ENCODE data around the gene DLEC1.

DLEC1 gene

DNA sequence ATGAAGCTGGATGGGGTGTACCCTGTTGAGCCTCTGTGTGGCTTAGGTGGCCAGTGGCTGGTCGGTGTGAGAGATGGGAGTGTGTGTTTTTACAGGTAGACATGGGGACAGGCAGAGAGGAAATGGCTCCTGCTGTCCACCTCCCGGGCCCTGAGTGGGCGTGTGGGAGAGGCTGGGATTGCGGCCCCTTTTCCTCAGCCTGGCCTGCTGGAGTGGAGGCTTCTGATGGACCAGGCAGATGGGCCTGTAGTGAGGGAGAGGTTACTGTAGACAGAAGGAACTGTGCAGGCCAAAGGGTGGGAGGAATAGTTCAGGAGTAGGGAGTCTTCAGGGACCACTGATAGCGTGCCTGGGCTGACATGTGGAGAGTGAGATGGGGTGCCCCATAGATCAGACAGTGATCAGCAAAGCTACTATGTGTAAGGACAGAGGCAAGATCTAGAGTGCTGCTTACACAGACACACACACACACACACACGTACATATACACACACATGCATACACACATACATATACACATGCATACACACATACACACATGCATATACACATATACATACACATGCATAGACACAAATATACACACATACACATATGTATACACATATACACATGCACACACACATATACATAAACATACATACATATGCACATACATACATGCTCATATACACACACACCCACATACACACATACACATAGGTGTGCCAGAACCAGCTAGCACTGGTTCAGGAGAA is 71.5 kb downstream of the DLEC1 start:
- Mint-ChIP-seq H3K4me1 (peaks cover 10% of the 10 kb centered on the region), H3K36me3 (peaks cover 5% of the 10 kb centered on the region), H3K27me3 (peaks cover 40% of the 10 kb centered on the region), H3K9me3 (peaks cover 3% of the 10 kb centered on the region), H3K27ac (no peak overlapping the region), H3K4me3 (no peak overlapping the region)
- ATAC-seq, result no peak

DNA sequence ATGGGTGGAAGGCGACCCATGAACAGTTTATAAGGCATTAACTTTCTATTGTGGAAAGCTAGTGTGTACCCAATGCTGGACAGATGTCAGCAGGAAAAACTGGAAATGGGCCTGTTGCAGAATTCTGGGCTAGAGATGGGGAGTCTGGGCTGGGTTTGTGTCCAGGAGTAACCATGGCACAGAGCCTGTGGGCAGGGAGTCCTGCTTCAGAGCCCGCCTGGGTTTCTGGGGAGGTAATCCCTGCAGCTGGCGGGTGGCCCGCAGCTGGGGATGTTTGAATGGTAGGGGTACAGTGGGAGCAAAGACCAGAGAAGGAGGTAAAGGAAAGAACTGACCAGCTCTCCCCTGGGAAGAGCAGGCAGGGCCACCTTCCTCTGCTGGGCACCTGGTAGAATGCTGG is 72.2 kb downstream of the DLEC1 start:
- Mint-ChIP-seq H3K27ac (no peak overlapping the region), H3K9me3 (no peaks in the 10 kb centered on the region), H3K4me1 (peaks cover 17% of the 10 kb centered on the region), H3K4me3 (no peak overlapping the region), H3K27me3 (peaks cover 41% of the 10 kb centered on the region), H3K36me3 (no peaks in the 10 kb centered on the region)
- no peak for ATAC-seq

DNA sequence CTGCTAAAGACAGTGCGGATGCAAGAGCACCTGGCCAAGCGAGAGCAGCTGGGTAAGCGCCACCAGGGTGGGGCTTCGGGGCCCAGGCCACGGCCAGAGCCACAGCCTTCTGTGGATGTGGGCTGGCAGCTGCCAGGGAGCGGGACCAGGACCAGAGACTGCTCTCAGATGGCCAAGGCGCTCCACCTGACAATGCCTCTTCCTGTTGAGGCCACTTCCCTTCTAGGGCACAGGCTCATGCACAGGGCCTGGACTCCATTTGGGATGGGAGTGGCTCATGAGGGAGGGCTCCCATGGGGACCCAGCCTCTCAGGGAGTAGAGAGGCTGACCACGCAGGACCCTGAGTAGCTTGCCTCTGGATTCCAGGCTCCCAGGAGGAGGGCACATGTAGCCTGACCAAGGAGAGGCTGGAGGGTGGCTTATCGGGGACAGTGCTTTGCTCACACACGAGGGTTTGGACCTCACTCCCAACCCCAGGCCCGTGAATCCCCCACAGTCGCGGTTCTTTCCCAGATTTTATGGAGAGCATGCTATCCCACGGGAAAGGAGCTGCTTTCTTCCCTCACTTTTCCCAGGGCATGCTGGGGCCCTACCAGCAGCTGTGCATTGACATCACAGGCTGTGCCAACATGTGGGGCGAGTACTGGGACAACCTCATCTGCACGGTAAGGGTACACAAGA is 72.8 kb downstream of the DLEC1 start:
- Mint-ChIP-seq H3K4me1 (peaks cover 18% of the 10 kb centered on the region), H3K4me3 (no peak overlapping the region), H3K27me3 (peaks cover 36% of the 10 kb centered on the region), H3K36me3 (no peaks in the 10 kb centered on the region), H3K27ac (no peak overlapping the region), H3K9me3 (no peaks in the 10 kb centered on the region)
- no peak for ATAC-seq

DNA sequence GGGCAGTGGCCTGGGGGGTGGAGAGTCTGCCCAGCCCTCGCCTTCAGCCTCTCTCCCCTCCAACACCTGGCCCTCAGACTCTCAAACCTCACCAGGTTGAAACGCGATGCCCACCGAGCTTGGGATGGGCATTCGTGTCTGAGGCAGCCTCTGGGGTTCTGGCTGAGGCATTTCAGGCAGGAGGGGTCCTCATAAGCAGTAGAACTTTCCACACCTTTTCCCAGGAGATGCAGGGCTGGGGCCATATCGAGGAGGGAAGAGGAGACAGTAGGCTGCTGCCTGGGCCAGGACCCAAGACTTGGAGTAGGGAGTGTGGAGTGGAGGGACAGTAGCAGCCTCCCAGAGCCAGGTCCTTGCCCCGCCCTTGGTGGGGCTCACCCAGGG is 73.4 kb downstream of the DLEC1 start:
- no peak overlapping the region for H3K27ac Mint-ChIP-seq
- H3K4me1 Mint-ChIP-seq, result peaks cover 18% of the 10 kb centered on the region
- H3K4me3 Mint-ChIP-seq, result no peak overlapping the region

DNA sequence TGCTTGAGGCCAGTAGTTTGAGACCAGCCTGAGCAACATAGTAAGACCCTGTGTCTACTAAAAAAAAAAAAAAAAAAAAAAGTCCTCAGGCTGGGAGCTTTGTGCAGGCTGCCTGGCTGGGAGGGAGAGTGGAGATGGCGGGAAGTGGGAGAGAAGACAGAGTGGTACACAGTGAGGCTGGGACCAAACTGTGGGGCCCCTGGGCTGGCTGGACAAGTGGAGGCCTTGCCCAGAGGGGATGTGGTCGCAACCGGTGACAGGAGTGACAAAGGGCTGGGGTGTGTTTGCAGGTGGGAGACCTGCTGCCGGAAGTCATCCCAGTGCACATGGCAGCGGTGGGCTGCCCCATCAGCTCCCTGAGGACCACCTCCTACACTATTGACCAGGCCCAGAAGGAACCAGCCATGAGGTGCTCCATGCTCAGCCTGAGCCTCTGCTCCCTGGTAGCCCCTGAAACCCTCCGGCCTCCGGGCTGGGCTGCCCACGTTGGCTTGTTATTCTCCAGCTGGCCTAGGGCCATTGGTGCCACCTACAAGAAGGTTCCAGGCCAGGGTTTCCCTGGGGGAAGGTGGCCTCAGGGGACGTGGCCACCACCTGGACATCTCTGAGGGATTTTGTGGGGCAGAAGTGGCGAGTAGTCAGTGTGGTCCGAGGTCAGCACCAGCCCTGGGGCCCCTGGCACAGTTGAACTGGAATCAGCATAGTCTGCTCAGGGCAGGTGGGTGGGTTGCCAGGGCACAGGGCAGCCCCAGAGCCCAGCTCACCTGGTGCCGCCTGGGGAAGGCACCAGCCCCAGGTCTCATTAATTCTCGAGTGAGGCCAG is 75.3 kb downstream of the DLEC1 start:
- H3K27ac Mint-ChIP-seq, result no peak overlapping the region
- peaks cover 8% of the 10 kb centered on the region for H3K36me3 Mint-ChIP-seq
- no peaks in the 10 kb centered on the region for H3K9me3 Mint-ChIP-seq
- ATAC-seq, result no peak
- H3K27me3 Mint-ChIP-seq, result peaks cover 15% of the 10 kb centered on the region
- H3K4me1 Mint-ChIP-seq, result peaks cover 18% of the 10 kb centered on the region
- H3K4me3 Mint-ChIP-seq, result no peak overlapping the region

More for the DNA sequence above, 73.4 kb downstream of the DLEC1 start:
- no peak for ATAC-seq
- peaks cover 30% of the 10 kb centered on the region for H3K27me3 Mint-ChIP-seq
- no peaks in the 10 kb centered on the region for H3K36me3 Mint-ChIP-seq
- H3K9me3 Mint-ChIP-seq, result no peaks in the 10 kb centered on the region

DNA sequence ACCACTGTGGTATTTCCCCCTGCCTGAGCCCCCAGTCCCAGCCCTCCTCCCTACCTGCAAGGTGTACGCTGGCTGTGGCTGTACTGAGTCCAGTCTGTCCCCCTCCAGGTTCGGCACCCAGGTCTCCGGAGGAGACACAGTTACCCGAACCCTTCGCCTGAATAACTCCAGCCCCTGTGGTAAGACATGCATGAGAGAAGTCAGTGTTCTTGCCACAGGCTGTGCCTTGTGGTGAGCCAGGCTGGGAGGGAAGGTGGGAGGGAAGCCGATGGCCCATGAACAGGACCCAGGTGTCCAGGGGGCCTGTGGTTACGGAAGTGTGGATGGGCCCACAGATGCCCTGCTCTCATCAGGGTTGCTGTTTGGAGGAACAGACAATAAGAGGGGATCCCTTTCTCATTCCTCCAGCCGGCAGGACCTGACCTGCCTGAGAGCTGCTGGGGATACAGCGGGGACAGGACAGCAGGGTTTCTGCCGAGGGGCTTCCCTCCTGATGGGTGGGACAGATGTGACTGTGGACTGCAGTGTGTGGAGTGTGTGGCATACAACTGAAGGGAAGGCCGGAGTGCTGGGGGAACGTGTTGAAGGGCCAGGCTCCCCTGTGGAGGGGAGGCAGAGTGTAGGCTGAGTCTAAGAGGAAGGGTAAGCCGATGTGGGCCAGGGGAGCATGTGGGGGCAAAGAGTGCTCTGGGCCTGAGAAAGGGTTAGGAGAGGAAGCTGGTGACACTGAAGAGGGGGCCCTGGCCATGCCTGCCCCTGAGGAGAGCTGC is 76.1 kb downstream of the DLEC1 start:
- Mint-ChIP-seq H3K4me3 (no peak overlapping the region), H3K27ac (peak overlapping the region; percentile 1), H3K9me3 (no peaks in the 10 kb centered on the region), H3K4me1 (peaks cover 18% of the 10 kb centered on the region), H3K27me3 (peaks cover 15% of the 10 kb centered on the region), H3K36me3 (peaks cover 15% of the 10 kb centered on the region)
- ATAC-seq, result peak; percentile 29

DNA sequence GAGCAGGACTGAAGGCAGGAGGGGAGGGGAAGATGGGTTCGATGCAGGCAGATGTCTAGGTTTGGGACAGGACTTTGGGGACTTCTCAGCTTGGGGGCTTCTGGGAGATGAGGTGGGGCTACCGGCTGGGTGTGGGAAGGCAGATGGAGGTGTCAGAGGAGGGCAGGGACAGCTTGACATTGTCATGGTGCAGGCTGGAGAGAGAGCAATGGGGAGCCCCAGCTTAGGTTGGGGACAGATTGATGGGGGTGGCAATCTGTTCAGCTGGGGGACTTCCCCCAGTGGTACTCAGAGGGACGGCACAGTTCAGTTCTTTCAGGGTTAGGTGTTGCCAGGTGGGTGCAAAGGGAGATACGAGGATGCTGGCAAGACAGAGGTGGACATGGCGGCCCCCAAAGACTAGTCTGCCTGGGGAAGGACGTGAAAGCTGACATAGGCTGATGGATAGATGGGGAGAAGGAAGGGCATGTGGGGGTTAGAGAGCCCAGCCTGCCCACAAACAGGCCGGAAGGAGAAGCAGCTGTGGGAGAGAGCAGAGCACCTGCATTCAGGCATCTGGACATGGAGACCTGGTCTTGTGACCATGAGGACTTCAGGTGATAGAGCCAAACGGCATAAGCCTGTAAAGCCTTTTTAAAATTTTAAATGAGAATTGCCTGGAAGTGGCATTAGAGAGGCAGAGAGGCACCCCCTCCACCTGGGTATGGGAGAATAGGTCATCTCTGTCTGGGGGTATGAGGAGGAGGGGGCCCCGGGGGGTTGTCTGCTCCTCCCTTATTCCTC is 76.8 kb downstream of the DLEC1 start:
- Mint-ChIP-seq H3K4me1 (peaks cover 18% of the 10 kb centered on the region), H3K9me3 (no peaks in the 10 kb centered on the region), H3K27me3 (peaks cover 15% of the 10 kb centered on the region), H3K4me3 (no peak overlapping the region), H3K27ac (peak overlapping the region; percentile 1), H3K36me3 (peaks cover 23% of the 10 kb centered on the region)
- ATAC-seq, result peak; percentile 28

DNA sequence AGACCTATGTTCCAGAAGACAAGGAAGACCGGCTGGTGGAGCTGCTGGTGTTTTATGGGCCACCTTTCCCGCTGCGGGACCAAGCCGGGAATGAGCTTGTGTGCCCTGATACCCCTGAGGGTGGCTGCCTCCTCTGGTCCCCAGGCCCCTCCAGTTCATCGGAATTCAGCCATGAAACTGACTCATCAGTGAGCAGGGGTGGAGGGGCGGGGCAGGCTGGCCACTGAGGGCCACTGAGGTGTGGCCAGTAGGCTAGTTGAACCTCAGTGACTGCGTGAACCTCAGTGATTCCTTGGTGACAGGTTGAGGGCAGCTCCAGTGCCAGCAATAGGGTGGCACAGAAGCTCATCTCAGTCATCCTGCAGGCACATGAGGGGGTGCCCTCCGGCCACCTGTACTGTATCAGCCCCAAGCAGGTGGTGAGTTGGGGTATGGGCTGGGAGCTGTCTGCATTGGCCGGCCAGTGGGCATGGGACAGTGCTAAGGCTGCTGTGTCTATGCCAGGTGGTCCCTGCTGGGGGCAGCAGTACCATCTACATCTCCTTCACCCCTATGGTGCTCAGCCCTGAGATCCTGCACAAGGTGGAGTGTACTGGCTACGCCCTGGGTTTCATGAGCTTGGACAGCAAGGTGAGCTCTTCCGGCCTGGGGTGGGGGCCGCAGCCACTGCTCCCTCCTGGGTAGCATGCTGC is 77.6 kb downstream of the DLEC1 start:
- no peaks in the 10 kb centered on the region for H3K9me3 Mint-ChIP-seq
- peaks cover 26% of the 10 kb centered on the region for H3K36me3 Mint-ChIP-seq
- no peak for ATAC-seq
- H3K4me1 Mint-ChIP-seq, result peaks cover 18% of the 10 kb centered on the region
- H3K27ac Mint-ChIP-seq, result no peak overlapping the region
- no peak overlapping the region for H3K4me3 Mint-ChIP-seq
- peaks cover 15% of the 10 kb centered on the region for H3K27me3 Mint-ChIP-seq

DNA sequence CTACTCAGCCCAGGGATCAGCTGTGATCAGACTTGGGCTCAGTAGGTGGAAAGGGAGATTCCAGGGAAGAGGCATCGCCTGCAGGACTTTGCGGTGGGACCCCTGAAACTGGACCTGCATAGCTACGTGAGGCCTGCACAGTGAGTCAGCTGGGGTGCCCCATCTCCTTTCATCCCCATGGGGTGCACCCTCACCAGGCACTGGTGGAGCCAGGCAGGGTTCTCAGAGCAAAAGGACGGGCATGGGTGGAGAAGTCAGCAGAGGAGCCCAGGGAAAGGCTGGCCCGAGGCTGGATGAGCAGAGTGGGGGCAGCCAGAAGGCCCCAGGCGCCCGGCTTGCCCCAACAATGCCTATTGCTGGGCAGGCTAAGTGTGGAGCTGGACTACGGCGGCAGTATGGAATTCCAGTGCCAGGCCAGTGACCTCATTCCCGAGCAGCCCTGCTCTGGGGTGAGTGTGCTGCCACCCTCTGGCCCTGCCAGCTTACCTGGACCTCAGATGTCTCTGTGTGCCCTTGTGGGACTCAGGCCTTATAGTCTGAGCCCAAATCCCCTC is 78.2 kb downstream of the DLEC1 start:
- no peak overlapping the region for H3K27ac Mint-ChIP-seq
- H3K36me3 Mint-ChIP-seq, result peaks cover 32% of the 10 kb centered on the region
- no peak for ATAC-seq
- H3K4me1 Mint-ChIP-seq, result peaks cover 18% of the 10 kb centered on the region
- no peaks in the 10 kb centered on the region for H3K9me3 Mint-ChIP-seq
- H3K27me3 Mint-ChIP-seq, result peaks cover 15% of the 10 kb centered on the region
- no peak overlapping the region for H3K4me3 Mint-ChIP-seq

DNA sequence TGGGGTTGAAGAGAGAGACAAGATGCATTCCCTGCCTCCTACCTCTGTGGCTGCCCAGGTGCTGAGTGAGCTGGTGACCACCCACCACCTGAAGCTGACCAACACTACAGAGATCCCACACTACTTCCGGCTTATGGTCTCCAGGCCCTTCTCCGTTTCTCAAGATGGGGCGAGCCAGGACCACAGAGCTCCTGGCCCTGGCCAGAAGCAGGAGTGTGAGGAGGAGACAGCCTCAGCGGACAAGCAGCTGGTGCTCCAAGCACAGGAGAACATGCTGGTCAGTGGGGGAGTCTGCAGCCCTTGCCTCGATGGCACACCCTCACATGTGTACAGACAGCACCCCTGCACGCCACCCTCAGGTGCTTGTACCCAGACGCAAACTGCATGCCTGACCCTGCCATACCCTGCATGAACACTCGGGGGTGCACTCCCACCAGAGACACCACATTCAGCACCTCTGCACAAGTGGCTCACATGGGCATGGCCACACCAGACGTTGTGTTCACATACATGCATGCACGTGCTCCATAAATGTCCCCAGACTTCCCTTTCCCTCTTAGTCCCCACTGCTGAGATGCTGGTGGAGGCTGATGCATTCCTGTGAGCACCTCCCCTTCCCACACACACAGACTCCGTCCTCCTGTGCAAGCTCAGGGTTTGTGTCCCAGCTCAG is 78.9 kb downstream of the DLEC1 start:
- ATAC-seq, result peak; percentile 72
- no peaks in the 10 kb centered on the region for H3K9me3 Mint-ChIP-seq
- no peak overlapping the region for H3K4me3 Mint-ChIP-seq
- H3K27me3 Mint-ChIP-seq, result peaks cover 15% of the 10 kb centered on the region
- H3K4me1 Mint-ChIP-seq, result peaks cover 18% of the 10 kb centered on the region
- H3K27ac Mint-ChIP-seq, result no peak overlapping the region
- peaks cover 39% of the 10 kb centered on the region for H3K36me3 Mint-ChIP-seq

DNA sequence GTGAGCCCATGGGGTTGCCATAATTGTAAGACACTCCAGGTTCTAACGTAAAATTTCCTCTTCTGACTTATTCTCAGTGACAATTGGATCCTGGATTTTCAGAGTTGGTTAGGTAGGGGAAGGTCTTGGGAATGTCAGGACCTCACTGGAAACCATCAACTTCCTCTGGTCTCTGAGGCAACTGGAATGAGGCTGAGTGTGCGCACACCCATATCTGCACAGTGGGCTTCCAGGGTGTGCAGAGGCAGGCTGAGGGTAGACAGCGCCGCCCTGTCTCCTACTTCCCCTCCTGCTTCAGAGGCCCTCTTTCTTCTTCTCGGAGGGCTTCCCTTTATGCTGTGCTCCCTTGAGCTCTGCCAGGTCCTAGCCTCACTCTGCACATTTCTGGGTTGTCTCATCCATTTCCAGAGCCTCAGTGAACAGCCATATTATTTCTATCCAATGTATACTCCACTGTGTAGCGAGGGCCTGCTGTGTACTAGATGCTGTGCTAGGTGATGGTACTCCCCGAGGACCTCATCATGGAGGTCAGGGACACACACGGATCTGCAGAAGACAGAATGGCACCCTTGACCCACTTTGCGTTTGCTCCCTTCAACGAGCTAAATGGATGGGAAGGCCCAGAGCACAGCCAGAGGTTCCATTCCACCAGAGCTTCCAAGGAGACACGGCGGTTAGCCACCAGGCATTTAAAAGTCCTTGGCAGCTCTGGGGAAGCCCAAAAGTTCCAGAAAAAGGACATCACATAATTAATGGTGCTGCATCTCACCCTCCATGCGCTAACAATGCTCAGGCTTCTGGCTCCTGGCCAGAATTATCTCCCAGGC is 79.6 kb downstream of the DLEC1 start:
- H3K36me3 Mint-ChIP-seq, result peaks cover 46% of the 10 kb centered on the region
- no peak for ATAC-seq
- H3K9me3 Mint-ChIP-seq, result no peaks in the 10 kb centered on the region
- H3K4me1 Mint-ChIP-seq, result peaks cover 18% of the 10 kb centered on the region
- peak overlapping the region; percentile 11 for H3K27ac Mint-ChIP-seq
- peaks cover 15% of the 10 kb centered on the region for H3K27me3 Mint-ChIP-seq
- H3K4me3 Mint-ChIP-seq, result no peak overlapping the region

DNA sequence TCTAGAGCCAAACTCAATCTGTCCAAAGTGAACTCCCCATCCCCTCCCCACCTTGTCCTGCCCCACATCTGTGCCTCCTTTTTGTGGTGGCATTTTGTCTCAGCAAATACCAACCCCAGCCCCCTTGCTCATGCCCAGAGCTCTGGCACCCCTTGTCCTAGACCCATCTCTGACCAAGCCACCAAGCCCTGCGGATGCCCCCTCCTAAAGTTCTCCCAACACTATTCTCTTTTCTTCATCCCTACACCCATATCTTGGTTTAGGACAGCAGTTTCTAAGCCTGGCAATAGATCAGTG is 80.2 kb downstream of the DLEC1 start:
- Mint-ChIP-seq H3K36me3 (peaks cover 46% of the 10 kb centered on the region), H3K9me3 (no peaks in the 10 kb centered on the region), H3K27ac (peak overlapping the region; percentile 11), H3K27me3 (peaks cover 15% of the 10 kb centered on the region), H3K4me3 (no peak overlapping the region), H3K4me1 (peaks cover 18% of the 10 kb centered on the region)
- no peak for ATAC-seq

All from stimulated activated memory B cell treated with anti-CD40 and anti-IgM and Interleukin-4, amounts not matched to agents 10 μg/mL and 1 μg/mL and 100 μg/mL, for 72 hours (primary cell).